ENCODE data around the gene RPP14. TPM values are rescaled to one million over a fixed set of nuclear protein-coding genes. Genes with fewer than 3 reads are reported as not detected.

Gene RPP14
- total RNA-seq = 14.2 and 17.9 TPM in 2 replicates
- long read RNA-seq, full-length matches to known transcripts = 102 of 109 reads
- long read RNA-seq, partial matches to known transcripts = 0 of 109 reads
- long read RNA-seq, other reads (novel, unspliced or antisense) = 7 of 109 reads

- Mint-ChIP-seq H3K27ac (ENCODE audit: unreplicated experiment) (peak within 1 kb of the TSS; percentile 100), H3K27me3 (ENCODE audit: unreplicated experiment) (peaks cover 17% of the 10 kb centered on the region), H3K4me1 (ENCODE audit: unreplicated experiment) (peaks cover 27% of the 10 kb centered on the region), H3K4me3 (ENCODE audit: unreplicated experiment) (peak within 1 kb of the TSS; percentile 97), H3K36me3 (ENCODE audit: unreplicated experiment) (peaks cover 7% of the 10 kb centered on the region), H3K9me3 (ENCODE audit: unreplicated experiment) (no peaks in the 10 kb centered on the region)
- DNase-seq (ENCODE audit: extremely low spot score, unreplicated experiment) = peak; percentile 99
- TF ChIP-seq, protein P1, sequence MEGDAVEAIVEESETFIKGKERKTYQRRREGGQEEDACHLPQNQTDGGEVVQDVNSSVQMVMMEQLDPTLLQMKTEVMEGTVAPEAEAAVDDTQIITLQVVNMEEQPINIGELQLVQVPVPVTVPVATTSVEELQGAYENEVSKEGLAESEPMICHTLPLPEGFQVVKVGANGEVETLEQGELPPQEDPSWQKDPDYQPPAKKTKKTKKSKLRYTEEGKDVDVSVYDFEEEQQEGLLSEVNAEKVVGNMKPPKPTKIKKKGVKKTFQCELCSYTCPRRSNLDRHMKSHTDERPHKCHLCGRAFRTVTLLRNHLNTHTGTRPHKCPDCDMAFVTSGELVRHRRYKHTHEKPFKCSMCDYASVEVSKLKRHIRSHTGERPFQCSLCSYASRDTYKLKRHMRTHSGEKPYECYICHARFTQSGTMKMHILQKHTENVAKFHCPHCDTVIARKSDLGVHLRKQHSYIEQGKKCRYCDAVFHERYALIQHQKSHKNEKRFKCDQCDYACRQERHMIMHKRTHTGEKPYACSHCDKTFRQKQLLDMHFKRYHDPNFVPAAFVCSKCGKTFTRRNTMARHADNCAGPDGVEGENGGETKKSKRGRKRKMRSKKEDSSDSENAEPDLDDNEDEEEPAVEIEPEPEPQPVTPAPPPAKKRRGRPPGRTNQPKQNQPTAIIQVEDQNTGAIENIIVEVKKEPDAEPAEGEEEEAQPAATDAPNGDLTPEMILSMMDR (IDR thresholded peaks at IDR 0.05) = peak; percentile 99
These were observed at the start of gene RPP14, which contains the start of gene HTD2 for GRCh38 chr3:58305882-58306711. RPP14 (plus strand) TSS chr3:58306245; CDS start chr3:58310330, 4,085 bp downstream. HTD2 (plus strand) TSS chr3:58306520; CDS start chr3:58317614, 11,094 bp downstream.

DNA sequence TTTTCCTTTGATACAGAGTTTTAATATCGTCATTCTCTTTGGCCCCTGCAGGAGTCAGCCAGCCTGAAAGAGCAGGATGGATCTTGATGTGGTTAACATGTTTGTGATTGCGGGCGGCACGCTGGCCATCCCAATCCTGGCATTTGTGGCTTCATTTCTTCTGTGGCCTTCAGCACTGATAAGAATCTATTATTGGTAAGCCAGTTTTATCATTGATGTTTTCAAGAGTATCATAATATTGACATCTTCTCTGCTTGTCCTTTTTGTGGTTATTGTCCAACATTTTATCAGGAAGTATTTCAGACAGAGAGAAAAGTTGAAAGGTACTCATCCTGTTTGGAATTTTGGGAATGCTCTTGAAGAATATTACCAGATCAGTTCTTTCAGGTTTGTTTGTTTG is 49.5 kb upstream of the RPP14 start:
- peaks cover 6% of the 10 kb centered on the region for H3K4me1 Mint-ChIP-seq (ENCODE audit: unreplicated experiment)
- H3K27me3 Mint-ChIP-seq (ENCODE audit: unreplicated experiment) = no peaks in the 10 kb centered on the region
- H3K27ac Mint-ChIP-seq (ENCODE audit: unreplicated experiment) = no peak overlapping the region
- DNase-seq (ENCODE audit: extremely low spot score, unreplicated experiment) = no peak
- no peaks in the 10 kb centered on the region for H3K9me3 Mint-ChIP-seq (ENCODE audit: unreplicated experiment)
- H3K4me3 Mint-ChIP-seq (ENCODE audit: unreplicated experiment) = no peak overlapping the region
- TF ChIP-seq, protein P1 (IDR thresholded peaks at IDR 0.05) = no peak
- peaks cover 12% of the 10 kb centered on the region for H3K36me3 Mint-ChIP-seq (ENCODE audit: unreplicated experiment)

DNA sequence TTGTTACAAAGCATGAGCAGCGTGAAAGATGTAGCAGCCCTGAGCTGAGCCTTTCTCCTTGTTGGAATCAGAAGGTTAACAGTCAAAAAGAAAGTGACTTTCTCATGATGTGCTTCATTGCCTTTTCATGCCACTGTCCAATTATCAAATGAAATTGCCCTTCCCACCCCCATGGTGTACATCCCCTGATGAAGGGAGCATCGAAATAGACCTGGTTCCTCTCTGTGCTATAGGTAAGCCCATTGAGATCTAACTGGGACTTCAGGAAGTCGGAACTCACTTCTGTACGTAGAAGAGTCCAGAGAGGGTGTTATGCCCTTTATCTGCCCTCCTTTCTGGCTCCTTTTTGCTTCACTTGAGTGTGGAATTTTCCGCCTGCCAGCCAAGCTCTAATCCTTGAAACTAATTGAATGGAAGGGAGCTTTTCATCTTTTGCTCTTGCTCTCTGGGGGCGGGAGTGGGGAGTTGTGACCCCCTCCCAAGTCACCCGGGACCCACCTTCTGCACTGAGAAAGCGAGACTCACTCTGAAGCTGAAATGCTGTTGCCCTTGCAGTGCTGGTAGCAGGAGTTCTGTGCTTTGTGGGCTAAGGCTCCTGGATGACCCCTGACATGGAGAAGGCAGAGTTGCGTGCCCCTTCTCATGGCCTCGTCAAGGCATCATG is 47.5 kb upstream of the RPP14 start:
- H3K36me3 Mint-ChIP-seq (ENCODE audit: unreplicated experiment) = peaks cover 11% of the 10 kb centered on the region
- no peak for DNase-seq (ENCODE audit: extremely low spot score, unreplicated experiment)
- no peak overlapping the region for H3K4me3 Mint-ChIP-seq (ENCODE audit: unreplicated experiment)
- no peaks in the 10 kb centered on the region for H3K4me1 Mint-ChIP-seq (ENCODE audit: unreplicated experiment)
- H3K27ac Mint-ChIP-seq (ENCODE audit: unreplicated experiment) = no peak overlapping the region
- TF ChIP-seq, protein P1 (IDR thresholded peaks at IDR 0.05) = no peak
- H3K9me3 Mint-ChIP-seq (ENCODE audit: unreplicated experiment) = no peaks in the 10 kb centered on the region
- H3K27me3 Mint-ChIP-seq (ENCODE audit: unreplicated experiment) = no peaks in the 10 kb centered on the region

GRCh38 chr3:58260261-58260731 is 45.7 kb upstream of the RPP14 start:
- no peak for DNase-seq (ENCODE audit: extremely low spot score, unreplicated experiment)

More at GRCh38 chr3:58260261-58260731, 45.7 kb upstream of the RPP14 start:
- Mint-ChIP-seq H3K4me1 (ENCODE audit: unreplicated experiment) (no peaks in the 10 kb centered on the region), H3K27me3 (ENCODE audit: unreplicated experiment) (no peaks in the 10 kb centered on the region), H3K36me3 (ENCODE audit: unreplicated experiment) (peaks cover 11% of the 10 kb centered on the region), H3K27ac (ENCODE audit: unreplicated experiment) (no peak overlapping the region), H3K4me3 (ENCODE audit: unreplicated experiment) (no peak overlapping the region), H3K9me3 (ENCODE audit: unreplicated experiment) (no peaks in the 10 kb centered on the region)
- TF ChIP-seq, protein P1 (IDR thresholded peaks at IDR 0.05) = no peak

All from osteocyte (in vitro differentiated cells).